Measurements from ENCODE around the gene AIFM2. TPM values are rescaled to one million over a fixed set of nuclear protein-coding genes. Genes with fewer than 3 reads are reported as not detected.

AIFM2 gene
- total and polyA plus RNA-seq, 9 of the 15 experiments (the other 6 are each of a cell fraction or from before 2014, with no cell fraction given) = 2.7 to 14.1 (median 9.2) TPM

DNA sequence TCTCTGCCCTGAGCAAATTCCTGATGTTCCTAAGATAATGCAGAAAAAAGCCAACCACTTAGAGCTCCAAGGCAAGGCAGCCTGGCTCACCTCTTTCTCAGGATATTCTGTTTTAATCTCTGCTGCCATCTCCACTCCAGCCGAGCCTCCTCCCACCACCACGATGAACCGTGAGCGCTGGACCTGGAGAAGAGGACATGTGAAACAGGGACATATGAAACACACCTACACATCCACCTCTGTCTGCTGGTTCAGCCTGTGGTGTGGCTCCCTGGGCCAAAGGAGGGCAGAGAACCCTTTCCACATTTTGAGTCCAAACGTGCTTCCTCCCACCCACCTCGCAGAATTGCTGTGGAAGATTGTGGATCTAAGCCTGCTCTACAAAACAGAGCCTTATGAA lies 12.2 kb downstream of the AIFM2 start:
- ATAC-seq (no peak), FAIRE-seq (no peak), DNase-seq (ENCODE audit: extremely low read depth in 1 of 4, low spot score in 3 of 4) (no peak)
- H3K36me3 ChIP-seq (ENCODE audit: control insufficient read depth, insufficient read depth, low read length) = peaks cover 23% of the 10 kb centered on the region; the same call in 2 of the 3 replicates
- H3K4me1 ChIP-seq (replicated peaks in 1 of 2; ENCODE audit: control insufficient read depth in 2 of 2, insufficient read depth in 2 of 2, low read length in 2 of 2) = peaks cover 4 to 5% of the 10 kb centered on the region in 2 experiments; a peak in 4 of 5 replicates
- no peak overlapping the region for H3K9ac ChIP-seq (ENCODE audit: insufficient read depth in 1 of 2, low read depth in 2 of 2, low read length in 2 of 2)
- H3K79me2 ChIP-seq (ENCODE audit: control insufficient read depth, insufficient read depth, low read length) = no peaks in the 10 kb centered on the region
- in situ Hi-C loops (cut with MboI) (no loop called here), intact Hi-C loops (cut with micrococcal nuclease) (no loop called here)
- peaks cover 10% of the 10 kb centered on the region for H4K20me1 ChIP-seq (replicated peaks; ENCODE audit: control insufficient read depth, insufficient read depth, low read length)
- no peaks in the 10 kb centered on the region for H3K9me3 ChIP-seq (replicated peaks; ENCODE audit: control insufficient read depth, insufficient read depth, low read depth, low read length)
- H3K9me1 ChIP-seq (ENCODE audit: control insufficient read depth, insufficient read depth, low read length) = peaks cover 4% of the 10 kb centered on the region
- no peak overlapping the region for H3K4me3 ChIP-seq
- H3K4me2 ChIP-seq (ENCODE audit: insufficient read depth, low read length) = no peak overlapping the region
- H2AFZ ChIP-seq (ENCODE audit: low read depth, low read length) = no peak overlapping the region
- POLR2A ChIA-PET = interaction anchor here (1.2 kb wide), 2 partner anchors 11 to 49 kb away, joined by 3 read pairs; no protein-coding TSS in a partner anchor
- BruUV-seq (replicated peaks) = no TSS peak
- 40% methylated on average over 6 of the region's 6 CpGs for WGBS (ENCODE audit: insufficient coverage, low coverage, missing lambda C conversion rate)
- no peaks in the 10 kb centered on the region; a peak in 1 of 5 replicates for H3K27me3 ChIP-seq (ENCODE audit: control insufficient read depth in 2 of 2, insufficient read depth in 2 of 2, low read length in 2 of 2)
- CTCF ChIA-PET (ENCODE audit: low intra/inter-chr PET ratio) = no interaction called here
- TF ChIP-seq RFX5 (IDR thresholded peaks at IDR 0.05; ENCODE audit: low read depth, low read length) (no peak), ZNF436 (CRISPR knock-in tag; IDR thresholded peaks at IDR 0.05) (no peak), STAT5A (IDR thresholded peaks at IDR 0.05; ENCODE audit: borderline replicate concordance, low read length) (no peak), MTA1 (IDR thresholded peaks at IDR 0.05; ENCODE audit: borderline replicate concordance) (no peak), HDAC3 (IDR thresholded peaks at IDR 0.05; ENCODE audit: borderline replicate concordance, partially characterized antibody) (no peak), HMG20A (CRISPR knock-in tag; conservative IDR thresholded peaks at IDR 0.05) (no peak), SUPT5H (IDR thresholded peaks at IDR 0.05) (no peak), ZNF263 (CRISPR knock-in tag; IDR thresholded peaks at IDR 0.05; ENCODE audit: borderline replicate concordance) (no peak), REST (IDR thresholded peaks at IDR 0.05; ENCODE audit: borderline replicate concordance) (no peak), REST (CRISPR knock-in tag; IDR thresholded peaks at IDR 0.05; ENCODE audit: low read depth) (no peak), SLC30A9 (CRISPR knock-in tag; IDR thresholded peaks at IDR 0.05) (no peak), GABPB2 (CRISPR knock-in tag; conservative IDR thresholded peaks at IDR 0.05) (no peak), ZNF347 (CRISPR knock-in tag; IDR thresholded peaks at IDR 0.05; ENCODE audit: low read depth) (no peak)
- TF ChIP-seq, protein P1, sequence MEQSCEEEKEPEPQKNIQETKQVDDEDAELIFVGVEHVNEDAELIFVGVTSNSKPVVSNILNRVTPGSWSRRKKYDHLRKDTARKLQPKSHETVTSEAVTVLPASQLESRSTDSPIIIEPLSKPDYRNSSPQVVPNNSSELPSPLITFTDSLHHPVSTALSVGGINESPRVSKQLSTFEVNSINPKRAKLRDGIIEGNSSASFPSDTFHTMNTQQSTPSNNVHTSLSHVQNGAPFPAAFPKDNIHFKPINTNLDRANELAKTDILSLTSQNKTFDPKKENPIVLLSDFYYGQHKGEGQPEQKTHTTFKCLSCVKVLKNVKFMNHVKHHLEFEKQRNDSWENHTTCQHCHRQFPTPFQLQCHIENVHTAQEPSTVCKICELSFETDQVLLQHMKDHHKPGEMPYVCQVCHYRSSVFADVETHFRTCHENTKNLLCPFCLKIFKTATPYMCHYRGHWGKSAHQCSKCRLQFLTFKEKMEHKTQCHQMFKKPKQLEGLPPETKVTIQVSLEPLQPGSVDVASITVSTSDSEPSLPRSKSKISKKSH (CRISPR knock-in tag; IDR thresholded peaks at IDR 0.05) = no peak
- H3K27ac ChIP-seq (ENCODE audit: extremely low read depth, low read depth, low read length) = no peak overlapping the region
